OCI-LY7 (cell line): Measurements from ENCODE around the gene RAP1B.

Experiments
- CTCF ChIP-seq: fragments of 200-600 bp; sonication (generic); conservative IDR thresholded peaks from 2 replicates; pipeline ENCODE4 v1.5.1; 2014; ENCODE audit warnings: mild to moderate bottlenecking, antibody characterized with exemption, low read length, moderate library complexity, mixed read lengths
- EZH2phosphoT487 ChIP-seq: fragments of 200-600 bp; sonication (generic); IDR thresholded peaks from 2 replicates; pipeline ENCODE4 v1.6.1; 2018; ENCODE audit warnings: low read depth, borderline replicate concordance, mild to moderate bottlenecking, mixed run types, antibody characterized with exemption, low read length, moderate library complexity, mixed read lengths

- no peak for TF ChIP-seq CTCF
- no peak for TF ChIP-seq EZH2phosphoT487
Measured at GRCh38 chr12:68628698-68629097, 18.0 kb downstream of the RAP1B start.
